Coronary artery (tissue), 2 donors: Measurements from ENCODE around the gene EML4.

Source experiments
- DNase-seq: peaks from one replicate; pipeline ENCODE4 v3.0.0-alpha.2; 2017; ENCODE audit warnings: low spot score
- H3K27ac ChIP-seq, 2 donors: fragments of 200-600 bp; sonication (generic); one replicate each; pipeline ENCODE4 v1.5.1; 2016 to 2019
- H3K4me3 ChIP-seq: fragments of 200-600 bp; sonication (generic); 2 replicates; pipeline ENCODE4 v1.5.1; 2016; ENCODE audit warnings: mild to moderate bottlenecking, moderate library complexity
- TF ChIP-seq, protein P1 (sequence below): fragments of 200-600 bp; sonication (generic); IDR thresholded peaks from one replicate; pipeline ENCODE4 v1.5.1; 2019; ENCODE audit warnings: antibody characterized with exemption

EML4 gene

DNA sequence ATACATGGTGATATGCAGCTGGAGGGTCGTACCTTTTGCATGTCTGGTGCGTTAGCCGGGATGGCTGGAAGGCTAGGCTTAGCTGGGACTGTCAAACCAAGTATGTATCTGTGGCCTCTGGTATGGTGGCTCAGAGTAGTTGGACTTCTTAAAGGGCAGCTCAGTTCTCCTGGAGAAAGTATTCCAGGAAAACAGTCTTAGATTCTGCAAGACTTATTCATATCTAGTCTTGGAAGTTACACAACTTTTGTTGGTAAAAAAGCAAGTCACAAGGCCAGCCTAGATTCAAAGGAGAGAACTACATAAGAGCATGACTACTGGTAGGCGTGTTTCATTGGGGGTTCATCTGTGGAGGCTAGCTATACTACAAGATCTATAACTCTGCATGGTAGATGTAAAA is 45.5 kb downstream of the EML4 start:
- DNase-seq: no peak
- Histone ChIP-seq H3K4me3 (no peak overlapping the region), H3K27ac (no peak overlapping the region)
- TF ChIP-seq, protein P1, sequence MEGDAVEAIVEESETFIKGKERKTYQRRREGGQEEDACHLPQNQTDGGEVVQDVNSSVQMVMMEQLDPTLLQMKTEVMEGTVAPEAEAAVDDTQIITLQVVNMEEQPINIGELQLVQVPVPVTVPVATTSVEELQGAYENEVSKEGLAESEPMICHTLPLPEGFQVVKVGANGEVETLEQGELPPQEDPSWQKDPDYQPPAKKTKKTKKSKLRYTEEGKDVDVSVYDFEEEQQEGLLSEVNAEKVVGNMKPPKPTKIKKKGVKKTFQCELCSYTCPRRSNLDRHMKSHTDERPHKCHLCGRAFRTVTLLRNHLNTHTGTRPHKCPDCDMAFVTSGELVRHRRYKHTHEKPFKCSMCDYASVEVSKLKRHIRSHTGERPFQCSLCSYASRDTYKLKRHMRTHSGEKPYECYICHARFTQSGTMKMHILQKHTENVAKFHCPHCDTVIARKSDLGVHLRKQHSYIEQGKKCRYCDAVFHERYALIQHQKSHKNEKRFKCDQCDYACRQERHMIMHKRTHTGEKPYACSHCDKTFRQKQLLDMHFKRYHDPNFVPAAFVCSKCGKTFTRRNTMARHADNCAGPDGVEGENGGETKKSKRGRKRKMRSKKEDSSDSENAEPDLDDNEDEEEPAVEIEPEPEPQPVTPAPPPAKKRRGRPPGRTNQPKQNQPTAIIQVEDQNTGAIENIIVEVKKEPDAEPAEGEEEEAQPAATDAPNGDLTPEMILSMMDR: no peak

DNA sequence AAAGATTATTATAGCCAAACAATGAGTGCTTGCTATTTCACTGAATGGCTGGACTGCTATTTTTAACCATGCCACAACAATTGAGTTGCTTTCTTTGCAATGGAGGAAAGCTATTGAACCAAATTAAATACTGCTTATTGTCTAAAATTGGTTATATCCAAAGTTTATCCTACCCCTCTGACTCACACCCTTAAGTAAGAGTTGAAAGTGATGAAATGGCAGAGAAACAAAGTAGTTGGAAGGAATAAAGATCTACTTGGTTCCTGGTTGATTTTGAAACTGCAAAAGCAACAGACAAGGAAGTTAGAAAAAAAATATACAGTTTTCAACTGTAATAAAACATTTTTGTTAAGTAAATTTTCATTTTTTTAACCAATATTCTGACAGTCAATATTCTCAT is 47.5 kb downstream of the EML4 start:
- TF ChIP-seq, protein P1: no peak
- H3K27ac ChIP-seq: no peak overlapping the region
- no peak overlapping the region for H3K4me3 ChIP-seq
- DNase-seq: no peak

DNA sequence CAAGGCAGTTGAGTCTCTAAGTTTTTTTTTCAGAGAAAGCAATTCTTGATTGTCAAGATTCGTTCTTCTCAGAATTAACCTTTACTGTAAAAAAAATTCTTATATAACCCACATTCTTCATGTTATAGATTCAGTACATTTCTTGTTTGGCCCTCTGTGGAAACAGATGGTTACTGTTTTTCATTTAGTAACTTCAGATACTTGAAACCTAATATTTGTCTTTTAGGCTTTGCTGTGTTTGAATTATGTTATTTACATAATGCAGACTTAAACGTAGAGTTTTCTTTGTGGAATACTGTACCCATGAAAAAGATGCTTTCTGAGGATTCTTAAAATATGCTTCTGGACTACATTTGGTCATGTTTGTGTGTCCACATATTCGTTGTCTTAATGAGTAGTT is 48.2 kb downstream of the EML4 start:
- Histone ChIP-seq H3K4me3 (no peak overlapping the region), H3K27ac (no peak overlapping the region)
- no peak for DNase-seq
- TF ChIP-seq, protein P1: no peak

DNA sequence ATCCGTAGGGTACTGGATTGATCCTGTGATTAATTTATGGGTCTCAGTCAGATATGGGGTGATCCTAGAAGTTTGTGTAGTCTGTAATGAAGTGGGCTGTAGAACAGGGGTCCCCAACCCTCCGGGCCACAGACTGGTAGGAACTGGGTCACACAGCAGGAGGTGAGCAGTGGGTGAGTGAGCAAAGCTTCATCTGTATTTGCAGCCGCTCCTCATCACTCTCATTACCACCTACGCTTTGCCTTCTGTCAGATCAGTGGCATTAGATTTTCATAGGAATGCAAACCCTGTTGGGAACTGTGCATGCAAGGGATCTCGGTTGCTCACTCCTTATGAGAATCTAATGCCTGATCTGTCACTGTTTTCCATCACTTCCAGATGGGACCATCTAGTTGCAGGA is 48.8 kb downstream of the EML4 start:
- TF ChIP-seq, protein P1: no peak
- H3K4me3 ChIP-seq: no peak overlapping the region
- no peak for DNase-seq

DNA sequence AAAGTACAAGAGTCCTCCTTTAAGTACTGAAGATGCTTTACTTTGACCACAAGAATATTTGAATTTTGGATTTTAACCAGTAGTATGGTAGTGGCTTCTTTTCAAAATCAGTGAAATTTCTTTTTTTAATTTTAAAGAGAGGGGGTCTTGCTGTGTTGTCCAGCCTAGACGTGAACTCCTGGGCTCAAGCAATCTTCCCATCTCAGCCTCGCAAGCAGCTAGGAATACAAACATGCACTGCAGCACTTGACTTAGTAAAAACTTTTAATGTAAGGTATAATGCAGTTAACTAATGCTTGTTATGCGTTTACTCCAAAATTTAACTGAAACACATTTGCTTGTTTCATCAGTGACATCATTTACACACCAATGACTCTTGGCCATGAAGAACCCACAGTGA is 49.6 kb downstream of the EML4 start:
- H3K27ac ChIP-seq: no peak overlapping the region
- DNase-seq: no peak
- TF ChIP-seq, protein P1: no peak
- H3K4me3 ChIP-seq: no peak overlapping the region

More for the DNA sequence above, 48.8 kb downstream of the EML4 start:
- H3K27ac ChIP-seq: no peak overlapping the region

DNA sequence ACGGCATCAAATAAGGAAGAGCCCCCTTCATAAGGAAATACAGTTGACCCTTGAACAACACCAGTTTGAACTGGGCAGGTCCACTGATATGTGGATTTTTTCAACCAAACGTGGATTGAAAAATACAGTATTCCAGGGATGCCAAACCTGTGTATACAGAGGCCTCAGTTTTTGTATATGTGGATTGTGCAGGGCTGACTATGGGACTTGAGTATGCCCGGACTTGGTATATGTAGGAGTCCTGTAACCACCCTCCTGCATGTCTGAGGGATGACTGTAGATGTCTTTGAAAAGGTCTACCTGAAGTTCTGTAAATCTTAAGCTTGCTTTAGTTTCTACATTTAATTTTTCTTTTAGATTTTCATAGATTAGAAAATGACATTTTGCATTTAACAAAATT is 50.0 kb downstream of the EML4 start:
- H3K27ac ChIP-seq: no peak overlapping the region
- H3K4me3 ChIP-seq: no peak overlapping the region
- no peak for DNase-seq
- TF ChIP-seq, protein P1: no peak

DNA sequence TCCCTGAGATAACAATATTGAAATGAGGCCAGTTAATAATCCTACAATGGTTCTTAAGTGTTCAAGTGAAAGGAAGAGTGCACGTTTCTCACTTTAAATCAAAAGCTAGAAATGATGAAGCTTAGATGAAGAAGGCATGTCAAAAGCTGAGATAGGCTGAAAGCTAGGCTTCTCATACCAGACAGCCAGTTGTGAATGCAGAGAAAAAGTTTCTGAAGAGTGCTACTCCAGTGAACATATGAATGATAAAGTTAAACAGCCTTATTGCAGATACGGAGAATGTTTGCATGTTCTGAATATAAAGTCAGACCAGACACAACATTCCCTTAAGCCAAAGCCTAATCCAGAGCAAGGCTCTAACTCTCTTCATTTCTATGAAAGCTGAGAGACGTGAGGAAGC is 51.4 kb downstream of the EML4 start:
- Histone ChIP-seq H3K4me3 (no peak overlapping the region), H3K27ac (no peak overlapping the region)
- no peak for DNase-seq
- TF ChIP-seq, protein P1: no peak
